ENCODE data around the gene ATP5IF1.

ATP5IF1 gene

GRCh38 chr1:28235755-28236655, at the start of gene ATP5IF1:
TSS of gene ATP5IF1 (plus strand) at chr1:28236124. CDS start at chr1:28236184, 60 bp downstream.
- Mint-ChIP-seq H3K36me3 (ENCODE audit: low read depth) (peaks cover 6% of the 10 kb centered on the region), H3K4me3 (no peak within 1 kb of the TSS), H3K27ac (no peak within 1 kb of the TSS), H3K9me3 (no peaks in the 10 kb centered on the region), H3K4me1 (ENCODE audit: low read depth) (peaks cover 14% of the 10 kb centered on the region), H3K27me3 (ENCODE audit: low read depth) (no peaks in the 10 kb centered on the region)
- peak; percentile 94 for DNase-seq (ENCODE audit: low spot score)

- H3K27ac Mint-ChIP-seq: no peak overlapping the region
Measured at GRCh38 chr1:28190337-28190979, 45.5 kb upstream of the ATP5IF1 start.

GRCh38 chr1:28190996-28191645, 44.8 kb upstream of the ATP5IF1 start:
- Mint-ChIP-seq H3K4me1 (ENCODE audit: low read depth) (no peaks in the 10 kb centered on the region), H3K36me3 (ENCODE audit: low read depth) (no peaks in the 10 kb centered on the region), H3K27me3 (ENCODE audit: low read depth) (peaks cover 46% of the 10 kb centered on the region), H3K4me3 (no peak overlapping the region), H3K9me3 (no peaks in the 10 kb centered on the region), H3K27ac (no peak overlapping the region)
- DNase-seq (ENCODE audit: low spot score): no peak

More at GRCh38 chr1:28190337-28190979, 45.5 kb upstream of the ATP5IF1 start:
- Mint-ChIP-seq H3K36me3 (ENCODE audit: low read depth) (no peaks in the 10 kb centered on the region), H3K4me1 (ENCODE audit: low read depth) (no peaks in the 10 kb centered on the region), H3K27me3 (ENCODE audit: low read depth) (peaks cover 51% of the 10 kb centered on the region), H3K4me3 (no peak overlapping the region), H3K9me3 (no peaks in the 10 kb centered on the region)
- no peak for DNase-seq (ENCODE audit: low spot score)

- Mint-ChIP-seq H3K4me1 (ENCODE audit: low read depth) (peaks cover 14% of the 10 kb centered on the region), H3K27ac (no peak overlapping the region)
Measured at GRCh38 chr1:28193701-28194161, 42.2 kb upstream of the ATP5IF1 start.

GRCh38 chr1:28194326-28195035, 41.4 kb upstream of the ATP5IF1 start:
- DNase-seq (ENCODE audit: low spot score): no peak
- peaks cover 27% of the 10 kb centered on the region for H3K36me3 Mint-ChIP-seq (ENCODE audit: low read depth)
- no peak overlapping the region for H3K4me3 Mint-ChIP-seq
- peaks cover 23% of the 10 kb centered on the region for H3K27me3 Mint-ChIP-seq (ENCODE audit: low read depth)
- H3K27ac Mint-ChIP-seq: no peak overlapping the region
- peaks cover 22% of the 10 kb centered on the region for H3K4me1 Mint-ChIP-seq (ENCODE audit: low read depth)
- peaks cover 12% of the 10 kb centered on the region for H3K9me3 Mint-ChIP-seq

More at GRCh38 chr1:28193701-28194161, 42.2 kb upstream of the ATP5IF1 start:
- no peak overlapping the region for H3K4me3 Mint-ChIP-seq
- H3K36me3 Mint-ChIP-seq (ENCODE audit: low read depth): peaks cover 20% of the 10 kb centered on the region
- no peak for DNase-seq (ENCODE audit: low spot score)
- H3K27me3 Mint-ChIP-seq (ENCODE audit: low read depth): peaks cover 23% of the 10 kb centered on the region
- peaks cover 5% of the 10 kb centered on the region for H3K9me3 Mint-ChIP-seq

GRCh38 chr1:28195780-28196179, 40.1 kb upstream of the ATP5IF1 start:
- Mint-ChIP-seq H3K4me3 (no peak overlapping the region), H3K36me3 (ENCODE audit: low read depth) (peaks cover 39% of the 10 kb centered on the region), H3K4me1 (ENCODE audit: low read depth) (peaks cover 33% of the 10 kb centered on the region), H3K27me3 (ENCODE audit: low read depth) (peaks cover 14% of the 10 kb centered on the region), H3K27ac (no peak overlapping the region), H3K9me3 (peaks cover 14% of the 10 kb centered on the region)
- no peak for DNase-seq (ENCODE audit: low spot score)

- Mint-ChIP-seq H3K27ac (no peak overlapping the region), H3K4me3 (no peak overlapping the region), H3K4me1 (ENCODE audit: low read depth) (peaks cover 38% of the 10 kb centered on the region), H3K27me3 (ENCODE audit: low read depth) (peaks cover 8% of the 10 kb centered on the region), H3K36me3 (ENCODE audit: low read depth) (peaks cover 44% of the 10 kb centered on the region), H3K9me3 (peaks cover 16% of the 10 kb centered on the region)
- no peak for DNase-seq (ENCODE audit: low spot score)
Measured at GRCh38 chr1:28196330-28196729, 39.6 kb upstream of the ATP5IF1 start.

- peaks cover 16% of the 10 kb centered on the region for H3K9me3 Mint-ChIP-seq
- peaks cover 52% of the 10 kb centered on the region for H3K36me3 Mint-ChIP-seq (ENCODE audit: low read depth)
- H3K4me1 Mint-ChIP-seq (ENCODE audit: low read depth): peaks cover 39% of the 10 kb centered on the region
- H3K27me3 Mint-ChIP-seq (ENCODE audit: low read depth): peaks cover 7% of the 10 kb centered on the region
- DNase-seq (ENCODE audit: low spot score): no peak
- no peak overlapping the region for H3K27ac Mint-ChIP-seq
- H3K4me3 Mint-ChIP-seq: no peak overlapping the region
Measured at GRCh38 chr1:28197682-28198415, 38.1 kb upstream of the ATP5IF1 start.

GRCh38 chr1:28199328-28200233, 36.3 kb upstream of the ATP5IF1 start:
- Mint-ChIP-seq H3K9me3 (peaks cover 16% of the 10 kb centered on the region), H3K36me3 (ENCODE audit: low read depth) (peaks cover 68% of the 10 kb centered on the region), H3K4me3 (peak overlapping the region; percentile 78), H3K27me3 (ENCODE audit: low read depth) (peaks cover 2% of the 10 kb centered on the region), H3K27ac (peak overlapping the region; percentile 94), H3K4me1 (ENCODE audit: low read depth) (peaks cover 43% of the 10 kb centered on the region)
- DNase-seq (ENCODE audit: low spot score): peak; percentile 77

GRCh38 chr1:28200234-28200873, 35.6 kb upstream of the ATP5IF1 start:
- H3K4me1 Mint-ChIP-seq (ENCODE audit: low read depth): peaks cover 43% of the 10 kb centered on the region
- H3K36me3 Mint-ChIP-seq (ENCODE audit: low read depth): peaks cover 74% of the 10 kb centered on the region
- H3K27me3 Mint-ChIP-seq (ENCODE audit: low read depth): peaks cover 2% of the 10 kb centered on the region
- peak overlapping the region; percentile 68 for H3K4me3 Mint-ChIP-seq
- no peak for DNase-seq (ENCODE audit: low spot score)
- H3K9me3 Mint-ChIP-seq: peaks cover 16% of the 10 kb centered on the region
- peak overlapping the region; percentile 88 for H3K27ac Mint-ChIP-seq

GRCh38 chr1:28205243-28205642, 30.7 kb upstream of the ATP5IF1 start:
- no peak overlapping the region for H3K27ac Mint-ChIP-seq
- no peak overlapping the region for H3K4me3 Mint-ChIP-seq
- H3K36me3 Mint-ChIP-seq (ENCODE audit: low read depth): peaks cover 55% of the 10 kb centered on the region
- DNase-seq (ENCODE audit: low spot score): no peak
- H3K27me3 Mint-ChIP-seq (ENCODE audit: low read depth): no peaks in the 10 kb centered on the region
- peaks cover 22% of the 10 kb centered on the region for H3K4me1 Mint-ChIP-seq (ENCODE audit: low read depth)
- H3K9me3 Mint-ChIP-seq: peaks cover 3% of the 10 kb centered on the region
